ENCODE measurements around the gene CMYA5. TPM values are rescaled to one million over a fixed set of nuclear protein-coding genes. Genes with fewer than 3 reads are reported as not detected.
"Not testable (repeated sequence)": the region's sequence is repeated elsewhere in the genome, so short reads cannot be mapped to it uniquely, and the experiment has no call there.

The CMYA5 gene
- total RNA-seq, 4 donors from 2014 or later: 3,049 to 3,867 (median 3,338) TPM

- peak in 1 of 2 donors; percentile 11 for ATAC-seq
- Histone ChIP-seq H3K27me3 (no peaks in the 10 kb centered on the region), H3K4me1 (no peaks in the 10 kb centered on the region), H3K27ac (peak overlapping the region; percentile 27 to 82 (median 64)), H3K4me3 (no peak overlapping the region), H3K36me3 (peaks cover 0 to 90% of the 10 kb centered on the region in 2 donors), H3K9me3 (no peaks in the 10 kb centered on the region)
- in situ Hi-C loops (cut with MboI; ENCODE audit: low sequenced_read_pairs in 4 of 4): no loop called here
- no peak for DNase-seq
- intact Hi-C loops (cut with DNase I; ENCODE audit: low total_unique reads): no loop called here
- no peak for TF ChIP-seq POLR2A (IDR thresholded peaks at IDR 0.05)
Measured at GRCh38 chr5:79759848-79760247, 70.2 kb downstream of the CMYA5 start.

GRCh38 chr5:79762929-79763328, 73.3 kb downstream of the CMYA5 start:
- no peaks in the 10 kb centered on the region for H3K27me3 ChIP-seq
- peaks cover 0 to 62% of the 10 kb centered on the region in 2 donors for H3K36me3 ChIP-seq
- no peak overlapping the region for H3K4me3 ChIP-seq
- intact Hi-C loops (cut with DNase I; ENCODE audit: low total_unique reads) (no loop called here), in situ Hi-C loops (cut with MboI; ENCODE audit: low sequenced_read_pairs in 4 of 4) (no loop called here)
- DNase-seq: no peak
- H3K9me3 ChIP-seq: no peaks in the 10 kb centered on the region
- TF ChIP-seq CTCF (IDR thresholded peaks at IDR 0.05 in 4 of 5, conservative IDR thresholded peaks at IDR 0.05 in 1 of 5): no peak
- TF ChIP-seq POLR2A (IDR thresholded peaks at IDR 0.05): no peak
- no peaks in the 10 kb centered on the region for H3K4me1 ChIP-seq
- peak in 1 of 2 donors; percentile 30 for ATAC-seq
- no peak overlapping the region for H3K27ac ChIP-seq

GRCh38 chr5:79764147-79764546, 74.5 kb downstream of the CMYA5 start:
- intact Hi-C loops (cut with DNase I; ENCODE audit: low total_unique reads); in situ Hi-C loops (cut with MboI; ENCODE audit: low sequenced_read_pairs in 4 of 4); H3K4me3 ChIP-seq; H3K27me3 ChIP-seq; ATAC-seq; H3K4me1 ChIP-seq; H3K27ac ChIP-seq; DNase-seq; H3K9me3 ChIP-seq: not testable (repeated sequence)
- H3K36me3 ChIP-seq: peaks cover 0 to 51% of the 10 kb centered on the region in 2 donors

GRCh38 chr5:79771387-79771786, 81.8 kb downstream of the CMYA5 start:
- Histone ChIP-seq H3K27ac (peak overlapping the region; percentile 19 to 59 (median 40)), H3K36me3 (peaks cover 0 to 48% of the 10 kb centered on the region in 2 donors)
- peak; percentile 26 to 46 for ATAC-seq

GRCh38 chr5:79772651-79773050, 83.0 kb downstream of the CMYA5 start:
- intact Hi-C loops (cut with DNase I; ENCODE audit: low total_unique reads) (no loop called here), in situ Hi-C loops (cut with MboI; ENCODE audit: low sequenced_read_pairs in 4 of 4) (no loop called here)
- Histone ChIP-seq H3K27me3 (no peaks in the 10 kb centered on the region), H3K9me3 (no peaks in the 10 kb centered on the region), H3K4me3 (no peak overlapping the region), H3K36me3 (peaks cover 0 to 48% of the 10 kb centered on the region in 2 donors), H3K4me1 (peaks cover 6 to 13% of the 10 kb centered on the region in 2 donors), H3K27ac (peak overlapping the region in 1 of 4 donors; percentile 65)
- DNase-seq: no peak
- no peak for TF ChIP-seq POLR2A (IDR thresholded peaks at IDR 0.05)
- TF ChIP-seq CTCF (IDR thresholded peaks at IDR 0.05 in 4 of 5, conservative IDR thresholded peaks at IDR 0.05 in 1 of 5): no peak
- ATAC-seq: no peak

More at GRCh38 chr5:79771387-79771786, 81.8 kb downstream of the CMYA5 start:
- TF ChIP-seq POLR2A (IDR thresholded peaks at IDR 0.05): no peak
- TF ChIP-seq CTCF (IDR thresholded peaks at IDR 0.05 in 4 of 5, conservative IDR thresholded peaks at IDR 0.05 in 1 of 5): no peak
- in situ Hi-C loops (cut with MboI; ENCODE audit: low sequenced_read_pairs in 4 of 4): no loop called here
- intact Hi-C loops (cut with DNase I; ENCODE audit: low total_unique reads): no loop called here
- Histone ChIP-seq H3K4me3 (no peak overlapping the region), H3K4me1 (peaks cover 6 to 13% of the 10 kb centered on the region in 2 donors), H3K9me3 (no peaks in the 10 kb centered on the region), H3K27me3 (no peaks in the 10 kb centered on the region)
- DNase-seq: no peak

- DNase-seq (no peak), ATAC-seq (no peak)
- H3K27ac ChIP-seq: peak overlapping the region; percentile 21 to 65 (median 40)
- peaks cover 0 to 48% of the 10 kb centered on the region in 2 donors for H3K36me3 ChIP-seq
- no peaks in the 10 kb centered on the region for H3K27me3 ChIP-seq
- no peaks in the 10 kb centered on the region for H3K9me3 ChIP-seq
- intact Hi-C loops (cut with DNase I; ENCODE audit: low total_unique reads): no loop called here
- in situ Hi-C loops (cut with MboI; ENCODE audit: low sequenced_read_pairs in 4 of 4): no loop called here
- peaks cover 6 to 13% of the 10 kb centered on the region in 2 donors for H3K4me1 ChIP-seq
- H3K4me3 ChIP-seq: no peak overlapping the region
- TF ChIP-seq CTCF (IDR thresholded peaks at IDR 0.05 in 4 of 5, conservative IDR thresholded peaks at IDR 0.05 in 1 of 5) (no peak), POLR2A (IDR thresholded peaks at IDR 0.05) (no peak)
Measured at GRCh38 chr5:79773612-79774011, 84.0 kb downstream of the CMYA5 start.
